Erythroblast (primary cell): ENCODE data around the gene CDK1.

Source experiments
- GATA1 ChIP-seq: IDR thresholded peaks from 2 replicates; pipeline ENCODE4 v1.6.1; 2011; ENCODE audit warnings: low read depth, mild to moderate bottlenecking, control low read depth, low read length, moderate library complexity
- POLR2A ChIP-seq: IDR thresholded peaks from 2 replicates; pipeline ENCODE4 v1.6.1; 2011; ENCODE audit warnings: mild to moderate bottlenecking, low read length

DNA sequence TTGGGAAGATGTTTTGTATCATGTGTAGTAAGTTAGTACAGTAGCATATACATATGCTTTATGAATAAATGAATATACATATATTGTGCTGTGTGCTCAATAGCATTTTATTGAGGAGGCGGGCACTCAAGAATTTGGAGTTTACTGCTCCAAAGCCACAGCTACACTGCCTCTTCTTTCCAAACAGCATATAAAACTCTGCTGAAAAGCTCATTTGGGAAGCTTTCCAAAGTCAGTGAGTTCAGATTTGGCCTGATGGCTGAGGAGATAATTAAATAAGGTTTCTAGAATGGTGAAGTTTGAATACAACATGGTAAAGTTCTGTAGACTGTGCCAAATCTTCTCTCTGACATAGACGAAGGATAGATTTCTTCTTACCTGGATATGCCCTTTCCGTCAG lies 29.8 kb downstream of the CDK1 start:
- no peak for TF ChIP-seq POLR2A
- TF ChIP-seq GATA1 = no peak
